ENCODE results near the gene NLRP12. TPM values are rescaled to one million over a fixed set of nuclear protein-coding genes. Genes with fewer than 3 reads are reported as not detected.

NLRP12 gene
- total and polyA plus RNA-seq, 10 of the 15 experiments (the other 5 are each of a cell fraction or from before 2014, with no cell fraction given), result not detected

- Histone ChIP-seq H3K4me1 (ENCODE audit: control insufficient read depth, insufficient read depth, low read length) (no peaks in the 10 kb centered on the region), H3K4me2 (ENCODE audit: control insufficient read depth, insufficient read depth) (no peak overlapping the region), H4K20me1 (ENCODE audit: control insufficient read depth, insufficient read depth) (no peaks in the 10 kb centered on the region), H3K27ac (ENCODE audit: control insufficient read depth, insufficient read depth) (no peak overlapping the region), H3K79me2 (ENCODE audit: control insufficient read depth, insufficient read depth, low read length) (no peaks in the 10 kb centered on the region), H3K36me3 (ENCODE audit: control insufficient read depth in 2 of 2, insufficient read depth in 2 of 2, low read length in 1 of 2) (no peaks in the 10 kb centered on the region), H3K9ac (ENCODE audit: control insufficient read depth, insufficient read depth, low read length) (no peak overlapping the region), H3K9me3 (replicated peaks; ENCODE audit: control insufficient read depth, insufficient read depth, low read length) (no peaks in the 10 kb centered on the region), H3K27me3 (replicated peaks in 1 of 2; ENCODE audit: control insufficient read depth in 2 of 2, insufficient read depth in 2 of 2, low read length in 1 of 2) (no peaks in the 10 kb centered on the region), H3K4me3 (no peak overlapping the region), H2AFZ (ENCODE audit: control insufficient read depth, low read depth, low read length) (no peak overlapping the region)
- DNase-seq (ENCODE audit: low read depth, low spot score), result no peak
- no peak for FAIRE-seq
- RAD21 ChIA-PET (ENCODE audit: unreplicated experiment), result no interaction called here
- in situ Hi-C loops (cut with MboI) (no loop called here), intact Hi-C loops (cut with micrococcal nuclease; ENCODE audit: unreplicated experiment) (no loop called here)
- SMC1A ChIA-PET (ENCODE audit: uncharacterized antibody, unreplicated experiment), result no interaction called here
- CTCF ChIA-PET, result no interaction called here
- no peak for ATAC-seq
- POLR2A ChIA-PET, result no interaction called here
- 62% methylated on average over 13 of the region's 13 CpGs for WGBS (ENCODE audit: insufficient coverage, insufficient replicate concordance, low lambda C conversion rate, missing lambda C conversion rate)
- no TSS peak for BruUV-seq (replicated peaks)
- no peak for TF ChIP-seq E4F1 (IDR thresholded peaks at IDR 0.05; ENCODE audit: borderline replicate concordance, partially characterized antibody)
- TF ChIP-seq PKNOX1 (IDR thresholded peaks at IDR 0.05), result no peak
- no peak for TF ChIP-seq ZBTB33 (IDR thresholded peaks at IDR 0.05)
- TF ChIP-seq RFX5 (IDR thresholded peaks at IDR 0.05; ENCODE audit: low read depth, low read length), result no peak
- TF ChIP-seq SMAD1 (IDR thresholded peaks at IDR 0.05; ENCODE audit: low read depth, partially characterized antibody), result no peak
- no peak for TF ChIP-seq SKIL (IDR thresholded peaks at IDR 0.05; ENCODE audit: low read depth, poor library complexity, severe bottlenecking)
- TF ChIP-seq USF1 (IDR thresholded peaks at IDR 0.05; ENCODE audit: borderline replicate concordance, extremely low read length, insufficient read depth, low read depth, low read length), result no peak
- no peak for TF ChIP-seq PRDM15 (CRISPR knock-in tag; IDR thresholded peaks at IDR 0.05)
- no peak for TF ChIP-seq RBBP5 (conservative IDR thresholded peaks at IDR 0.05)
- TF ChIP-seq SMAD5 (IDR thresholded peaks at IDR 0.05; ENCODE audit: low read depth), result no peak
Measured at GRCh38 chr19:53818756-53819155, 5.4 kb downstream of the NLRP12 start.

All from GM12878 (cell line).